K562 (cell line): ENCODE measurements around the gene SP2. TPM values are rescaled to one million over a fixed set of nuclear protein-coding genes. Genes with fewer than 3 reads are reported as not detected.

Experiments used
- ATAC-seq: fragments of 200-7000 bp; cut with Tn5 transposase; 3 replicates; pipeline ENCODE4 v1.9.1; 2020; ENCODE audit warnings: moderate library complexity
- BruUV-seq: library from RNA; stranded (reverse); fragments of 400-500 nt; replicated peaks from 2 replicates; lab custom pipeline; 2021; lab: Mats Ljungman, UMichigan
- CTCF ChIA-PET: fragments of 300-600 bp; formaldehyde crosslinking; extraction: SDS; loops from one replicate; lab custom pipeline; 2021; ENCODE audit warnings: low intra/inter-chr PET ratio; lab: Yijun Ruan, JAX
- POLR2A ChIA-PET: fragments of 300-600, 350-650 bp; sonication (Branson Sonifier 250); formaldehyde crosslinking; extraction: SDS; loops from one replicate; lab custom pipeline; 2021; ENCODE audit warnings: antibody characterized with exemption, inconsistent platforms; lab: Yijun Ruan, JAX
- DNase-seq, 4 experiments: peaks; one replicate each; pipeline versions ENCODE4 v3.0.0 to v3.0.0-alpha.2; 2011 to 2018; ENCODE audit warnings: low spot score in 3 of 4, mixed read lengths in 3 of 4; ENCODE audit errors: extremely low read depth in 1 of 4
- FAIRE-seq: peaks from 2 replicates; lab custom pipeline; 2011; peaks lifted over from hg19 to GRCh38; lab: Jason Lieb, UNC
- H2AFZ ChIP-seq: 2 replicates; pipeline ENCODE4 v1.6.0; 2011; ENCODE audit warnings: low read depth, low read length, control low read depth, inconsistent platforms
- H3K27ac ChIP-seq: fragments of 200-600 bp; 3 replicates; pipeline ENCODE4 v1.8.0; 2011; ENCODE audit warnings: low read depth, mild to moderate bottlenecking, control low read depth, inconsistent platforms, low read length, moderate library complexity, mixed read lengths; ENCODE audit errors: extremely low read depth
- H3K27me3 ChIP-seq, 2 experiments: fragments of 300-600 bp in 1 of 2; 2 replicates in 1 of 2; 3 replicates in 1 of 2; pipeline versions ENCODE4 v1.6.0 to v1.8.0; 2011; ENCODE audit warnings: inconsistent platforms in 2 of 2, low read length in 2 of 2, mild to moderate bottlenecking in 1 of 2, mixed read lengths in 1 of 2, moderate library complexity in 1 of 2; ENCODE audit not compliant: control insufficient read depth in 2 of 2, insufficient read depth in 2 of 2
- H3K36me3 ChIP-seq: fragments of 300-600 bp; 3 replicates; pipeline ENCODE4 v1.8.0; 2011; ENCODE audit warnings: mild to moderate bottlenecking, low read length, inconsistent platforms; ENCODE audit not compliant: control insufficient read depth, insufficient read depth
- H3K4me1 ChIP-seq, 2 experiments: fragments of 200-600 bp in 1 of 2; replicated peaks in 1 of 2; 2 replicates in 1 of 2; 3 replicates in 1 of 2; pipeline versions ENCODE4 v1.5.1 to v1.8.0; 2011; ENCODE audit warnings: inconsistent platforms in 2 of 2, low read length in 2 of 2, mild to moderate bottlenecking in 1 of 2, mixed read lengths in 1 of 2, moderate library complexity in 1 of 2; ENCODE audit not compliant: control insufficient read depth in 2 of 2, insufficient read depth in 2 of 2
- H3K4me2 ChIP-seq: 2 replicates; pipeline ENCODE4 v1.6.1; 2011; ENCODE audit warnings: low read length, control low read depth, inconsistent platforms, mixed read lengths; ENCODE audit not compliant: insufficient read depth
- H3K4me3 ChIP-seq: fragments of 200-600 bp; sonication (generic), shearing (Covaris generic); 2 replicates; pipeline ENCODE4 v1.5.1; 2016; ENCODE audit warnings: control low read depth, inconsistent platforms
- H3K79me2 ChIP-seq: fragments of 200-600 bp; 3 replicates; pipeline ENCODE4 v1.8.0; 2011; ENCODE audit warnings: low read length, inconsistent platforms; ENCODE audit not compliant: control insufficient read depth, insufficient read depth
- H3K9ac ChIP-seq, 2 experiments: 2 replicates each; pipeline versions ENCODE4 v1.6.0 to v1.6.1; 2011; ENCODE audit warnings: low read depth in 2 of 2, low read length in 2 of 2, control low read depth in 1 of 2, inconsistent platforms in 1 of 2, mild to moderate bottlenecking in 1 of 2, mixed read lengths in 1 of 2; ENCODE audit not compliant: insufficient read depth in 1 of 2
- H3K9me1 ChIP-seq: one replicate; pipeline ENCODE4 v1.6.0; 2011; ENCODE audit warnings: inconsistent platforms, mild to moderate bottlenecking, low read length, moderate library complexity; ENCODE audit not compliant: control insufficient read depth, insufficient read depth
- H3K9me3 ChIP-seq: replicated peaks from 2 replicates; pipeline ENCODE4 v1.5.1; 2011; ENCODE audit warnings: low read depth, low read length, inconsistent platforms; ENCODE audit not compliant: control insufficient read depth, insufficient read depth
- H4K20me1 ChIP-seq: replicated peaks from 2 replicates; pipeline ENCODE4 v1.6.1; 2011; ENCODE audit warnings: low read length, inconsistent platforms, mixed read lengths; ENCODE audit not compliant: control insufficient read depth, insufficient read depth
- CEBPB ChIP-seq: fragments of 450-650 bp; IDR thresholded peaks from 2 replicates; pipeline ENCODE4 v1.6.1; 2016; ENCODE audit warnings: missing genetic modification characterization, missing compliant biosample characterization
- FOSL1 ChIP-seq: fragments of 200-800 bp; sonication (Bioruptor generic); conservative IDR thresholded peaks from 2 replicates; pipeline ENCODE4 v1.6.1; 2016; ENCODE audit warnings: missing genetic modification characterization, missing compliant biosample characterization
- GABPA ChIP-seq: fragments of 200-800 bp; sonication (Bioruptor generic); conservative IDR thresholded peaks from 2 replicates; pipeline ENCODE4 v1.6.1; 2016; ENCODE audit warnings: low read depth, missing genetic modification characterization, missing compliant biosample characterization
- NFE2L1 ChIP-seq: fragments of 450-650 bp; IDR thresholded peaks from 2 replicates; pipeline ENCODE4 v1.6.1; 2016; ENCODE audit warnings: missing genetic modification characterization, low read depth, mild to moderate bottlenecking, missing compliant biosample characterization, moderate library complexity, borderline replicate concordance
- PML ChIP-seq: IDR thresholded peaks from 2 replicates; pipeline ENCODE4 v1.6.1; 2012; ENCODE audit warnings: low read length, inconsistent platforms
- PTTG1 ChIP-seq: fragments of 450-650 bp; IDR thresholded peaks from 2 replicates; pipeline ENCODE4 v1.6.1; 2016; ENCODE audit warnings: low read depth, mild to moderate bottlenecking, missing genetic modification characterization, missing compliant biosample characterization
- TCF3 ChIP-seq: sonication (generic); formaldehyde crosslinking; IDR thresholded peaks from 2 replicates; pipeline ENCODE4 v1.4.0; 2020; ENCODE audit warnings: mild to moderate bottlenecking, missing genetic modification reagents
- XRCC3 ChIP-seq: fragments of 450-650 bp; IDR thresholded peaks from 2 replicates; pipeline ENCODE4 v1.6.1; 2017; ENCODE audit warnings: mild to moderate bottlenecking, moderate library complexity
- ZFX ChIP-seq: sonication (generic); formaldehyde crosslinking; IDR thresholded peaks from 2 replicates; pipeline ENCODE4 v1.8.0; 2022; ENCODE audit warnings: mild to moderate bottlenecking, missing genetic modification reagents, moderate library complexity
- WGBS: fragments of 100-300 bp; shearing (Covaris generic); methylation state at CpG from one replicate; pipeline ENCODE4 v1.1.6; 2016; ENCODE audit warnings: low coverage, mixed read lengths; ENCODE audit not compliant: insufficient coverage; ENCODE audit errors: missing lambda C conversion rate; 5-methylcytosine and 5-hydroxymethylcytosine counted together
- in situ Hi-C: fragments of 300-500 bp; cut with MboI; formaldehyde crosslinking; loops from 4 replicates; pipeline ENCODE4 v1.15.0; 2018; ENCODE audit warnings: inconsistent platforms, mixed read lengths
- intact Hi-C: fragments of 100-400 bp; cut with micrococcal nuclease; formaldehyde crosslinking; loops from 2 replicates; pipeline ENCODE4 v1.14.2; 2022
- polyA plus RNA-seq, 8 experiments: library from polyadenylated mRNA; depleted of rRNA in 4 of 8; stranded (reverse) in 5 of 8; unstranded in 3 of 8; fragments of >200 nt; fragmentation: Nextera tagmentation in 2 of 8; fragmentation: Illumina TruSeq in 1 of 8; extraction: Ambion mirVana in 2 of 8; extraction: Trizol in 1 of 8; gene quantifications; 2 replicates each; pipeline versions ENCODE4 v1.2.1 to v1.2.3, GENCODE V29; 2011 to 2014; ENCODE audit warnings: inconsistent platforms in 1 of 8, missing spikeins in 1 of 8
- total RNA-seq, 7 experiments: library from RNA; depleted of rRNA in 6 of 7; stranded (reverse); fragments of >200 nt in 6 of 7; fragmentation: Illumina TruSeq in 2 of 7; extraction: Trizol in 2 of 7; gene quantifications; 2 replicates each; pipeline versions ENCODE4 v1.2.1 to v1.2.3, GENCODE V29; 2011 to 2021; ENCODE audit warnings: low replicate concordance in 1 of 7
- TF ChIP-seq, protein P1 (sequence below): sonication (generic); formaldehyde crosslinking; IDR thresholded peaks from 2 replicates; pipeline ENCODE4 v1.8.0; 2023; ENCODE audit warnings: missing genetic modification reagents, mild to moderate bottlenecking, borderline replicate concordance
- TF ChIP-seq, protein P2 (sequence below): fragments of 250-450 bp; sonication (Bioruptor Pico); IDR thresholded peaks from 2 replicates; pipeline ENCODE4 v1.5.0; 2021; ENCODE audit warnings: mild to moderate bottlenecking, borderline replicate concordance

Gene SP2
- total and polyA plus RNA-seq, 9 of the 15 experiments (the other 6 are each of a cell fraction or from before 2014, with no cell fraction given) = 0.77 to 22.3 (median 2.3) TPM

DNA sequence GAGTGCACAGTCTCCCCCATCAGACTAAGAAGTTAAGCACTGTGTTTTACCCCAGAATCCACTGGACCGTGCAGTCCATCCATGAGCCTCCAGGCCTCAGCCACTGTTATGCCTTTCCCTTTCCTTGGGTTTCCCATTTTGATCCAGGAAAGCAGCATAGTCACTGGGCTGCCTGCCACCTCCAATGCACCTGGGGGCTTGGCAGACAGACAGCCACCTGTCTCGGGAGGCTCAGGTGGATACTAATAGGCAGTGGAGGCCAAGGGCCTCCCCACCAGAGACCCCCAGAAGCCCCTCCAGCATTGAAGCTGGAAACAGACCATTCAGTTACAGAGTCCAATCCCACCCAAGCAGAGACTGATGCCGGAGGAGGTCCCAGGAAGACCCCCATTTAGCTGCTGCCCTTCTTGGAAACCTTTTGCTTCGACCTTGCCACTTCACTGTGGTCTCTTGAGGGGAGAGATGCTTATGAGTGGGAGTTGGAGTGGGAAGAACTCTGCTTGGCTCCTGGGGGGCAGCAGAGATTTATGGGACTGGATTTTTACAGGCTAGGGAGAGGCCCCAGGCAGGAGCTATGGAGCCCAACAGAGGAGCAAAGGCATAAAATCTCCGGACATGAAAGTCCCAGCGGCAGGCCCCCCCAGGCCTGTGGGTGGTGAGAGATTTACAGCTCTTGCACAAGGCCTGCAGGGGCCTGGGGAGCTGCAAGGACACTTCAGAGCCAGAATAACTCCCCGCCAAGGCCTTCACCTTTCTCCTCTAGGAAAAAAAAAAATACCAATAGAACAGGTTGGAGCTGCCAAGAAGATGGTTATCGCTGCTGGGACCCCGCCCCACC, 12.2 kb upstream of the SP2 start:
- H3K36me3 ChIP-seq = no peaks in the 10 kb centered on the region
- intact Hi-C loops = no loop called here
- BruUV-seq = no TSS peak
- CTCF ChIA-PET = no interaction called here
- H3K4me2 ChIP-seq = no peak overlapping the region
- H2AFZ ChIP-seq = no peak overlapping the region
- no peaks in the 10 kb centered on the region for H3K9me1 ChIP-seq
- no peaks in the 10 kb centered on the region for H3K9me3 ChIP-seq
- peaks cover 34% of the 10 kb centered on the region in 2 experiments for H3K4me1 ChIP-seq
- no peak overlapping the region for H3K4me3 ChIP-seq
- POLR2A ChIA-PET = interaction anchor here (0.6 to 2.8 kb wide), 10 partner anchors 10 to 1691 kb away, joined by 3 to 18 read pairs (median 4); partner anchors contain the start of genes KANSL1, SCRN2 and SP2
- H3K9ac ChIP-seq = peak overlapping the region in 1 of 2 experiments; percentile 43; a peak in 1 of 4 replicates
- DNase-seq (no peak), ATAC-seq (peak; percentile 52), FAIRE-seq (no peak)
- no peaks in the 10 kb centered on the region for H4K20me1 ChIP-seq
- no peak overlapping the region for H3K27ac ChIP-seq
- no peaks in the 10 kb centered on the region; a peak in 1 of 5 replicates for H3K27me3 ChIP-seq
- in situ Hi-C loops = no loop called here
- no peaks in the 10 kb centered on the region for H3K79me2 ChIP-seq
- WGBS = 33% methylated on average over 9 of the region's 9 CpGs
- TF ChIP-seq, protein P1, sequence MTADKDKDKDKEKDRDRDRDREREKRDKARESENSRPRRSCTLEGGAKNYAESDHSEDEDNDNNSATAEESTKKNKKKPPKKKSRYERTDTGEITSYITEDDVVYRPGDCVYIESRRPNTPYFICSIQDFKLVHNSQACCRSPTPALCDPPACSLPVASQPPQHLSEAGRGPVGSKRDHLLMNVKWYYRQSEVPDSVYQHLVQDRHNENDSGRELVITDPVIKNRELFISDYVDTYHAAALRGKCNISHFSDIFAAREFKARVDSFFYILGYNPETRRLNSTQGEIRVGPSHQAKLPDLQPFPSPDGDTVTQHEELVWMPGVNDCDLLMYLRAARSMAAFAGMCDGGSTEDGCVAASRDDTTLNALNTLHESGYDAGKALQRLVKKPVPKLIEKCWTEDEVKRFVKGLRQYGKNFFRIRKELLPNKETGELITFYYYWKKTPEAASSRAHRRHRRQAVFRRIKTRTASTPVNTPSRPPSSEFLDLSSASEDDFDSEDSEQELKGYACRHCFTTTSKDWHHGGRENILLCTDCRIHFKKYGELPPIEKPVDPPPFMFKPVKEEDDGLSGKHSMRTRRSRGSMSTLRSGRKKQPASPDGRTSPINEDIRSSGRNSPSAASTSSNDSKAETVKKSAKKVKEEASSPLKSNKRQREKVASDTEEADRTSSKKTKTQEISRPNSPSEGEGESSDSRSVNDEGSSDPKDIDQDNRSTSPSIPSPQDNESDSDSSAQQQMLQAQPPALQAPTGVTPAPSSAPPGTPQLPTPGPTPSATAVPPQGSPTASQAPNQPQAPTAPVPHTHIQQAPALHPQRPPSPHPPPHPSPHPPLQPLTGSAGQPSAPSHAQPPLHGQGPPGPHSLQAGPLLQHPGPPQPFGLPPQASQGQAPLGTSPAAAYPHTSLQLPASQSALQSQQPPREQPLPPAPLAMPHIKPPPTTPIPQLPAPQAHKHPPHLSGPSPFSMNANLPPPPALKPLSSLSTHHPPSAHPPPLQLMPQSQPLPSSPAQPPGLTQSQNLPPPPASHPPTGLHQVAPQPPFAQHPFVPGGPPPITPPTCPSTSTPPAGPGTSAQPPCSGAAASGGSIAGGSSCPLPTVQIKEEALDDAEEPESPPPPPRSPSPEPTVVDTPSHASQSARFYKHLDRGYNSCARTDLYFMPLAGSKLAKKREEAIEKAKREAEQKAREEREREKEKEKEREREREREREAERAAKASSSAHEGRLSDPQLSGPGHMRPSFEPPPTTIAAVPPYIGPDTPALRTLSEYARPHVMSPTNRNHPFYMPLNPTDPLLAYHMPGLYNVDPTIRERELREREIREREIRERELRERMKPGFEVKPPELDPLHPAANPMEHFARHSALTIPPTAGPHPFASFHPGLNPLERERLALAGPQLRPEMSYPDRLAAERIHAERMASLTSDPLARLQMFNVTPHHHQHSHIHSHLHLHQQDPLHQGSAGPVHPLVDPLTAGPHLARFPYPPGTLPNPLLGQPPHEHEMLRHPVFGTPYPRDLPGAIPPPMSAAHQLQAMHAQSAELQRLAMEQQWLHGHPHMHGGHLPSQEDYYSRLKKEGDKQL (CRISPR knock-in tag) = no peak
- TF ChIP-seq FOSL1 (tag) (no peak), NFE2L1 (tag) (no peak), CEBPB (tag) (peak; percentile 91), GABPA (tag) (no peak), XRCC3 (no peak), ZFX (CRISPR knock-in tag) (no peak), PML (no peak), PTTG1 (tag) (no peak), TCF3 (CRISPR knock-in tag) (no peak)
- TF ChIP-seq, protein P2, sequence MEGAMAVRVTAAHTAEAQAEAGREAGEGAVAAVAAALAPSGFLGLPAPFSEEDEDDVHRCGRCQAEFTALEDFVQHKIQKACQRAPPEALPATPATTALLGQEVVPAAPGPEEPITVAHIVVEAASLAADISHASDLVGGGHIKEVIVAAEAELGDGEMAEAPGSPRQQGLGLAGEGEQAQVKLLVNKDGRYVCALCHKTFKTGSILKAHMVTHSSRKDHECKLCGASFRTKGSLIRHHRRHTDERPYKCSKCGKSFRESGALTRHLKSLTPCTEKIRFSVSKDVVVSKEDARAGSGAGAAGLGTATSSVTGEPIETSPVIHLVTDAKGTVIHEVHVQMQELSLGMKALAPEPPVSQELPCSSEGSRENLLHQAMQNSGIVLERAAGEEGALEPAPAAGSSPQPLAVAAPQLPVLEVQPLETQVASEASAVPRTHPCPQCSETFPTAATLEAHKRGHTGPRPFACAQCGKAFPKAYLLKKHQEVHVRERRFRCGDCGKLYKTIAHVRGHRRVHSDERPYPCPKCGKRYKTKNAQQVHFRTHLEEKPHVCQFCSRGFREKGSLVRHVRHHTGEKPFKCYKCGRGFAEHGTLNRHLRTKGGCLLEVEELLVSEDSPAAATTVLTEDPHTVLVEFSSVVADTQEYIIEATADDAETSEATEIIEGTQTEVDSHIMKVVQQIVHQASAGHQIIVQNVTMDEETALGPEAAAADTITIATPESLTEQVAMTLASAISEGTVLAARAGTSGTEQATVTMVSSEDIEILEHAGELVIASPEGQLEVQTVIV (CRISPR knock-in tag) = no peak
